Measurements from ENCODE around the gene ACAA1.
A peak's percentile ranks its signal among the peaks of the same experiment; 100 is the strongest.
"Not testable (repeated sequence)": the region's sequence is repeated elsewhere in the genome, so short reads cannot be mapped to it uniquely, and the experiment has no call there.

The ACAA1 gene

GRCh38 chr3:38134517-38135143 is 2.3 kb downstream of the ACAA1 start:
- not testable (repeated sequence) for DNase-seq (ENCODE audit: low read depth)

- DNase-seq (ENCODE audit: low read depth), result no peak
Observed at GRCh38 chr3:38133557-38134405, 3.1 kb downstream of the ACAA1 start.

GRCh38 chr3:38133209-38133556 is 3.7 kb downstream of the ACAA1 start:
- no peak for DNase-seq (ENCODE audit: low read depth)

GRCh38 chr3:38131621-38132369 is 5.1 kb downstream of the ACAA1 start:
- peak; percentile 35 for DNase-seq (ENCODE audit: low read depth)

GRCh38 chr3:38130631-38131065 is 6.3 kb downstream of the ACAA1 start:
- DNase-seq (ENCODE audit: low read depth), result no peak

- no peak for DNase-seq (ENCODE audit: low read depth)
Observed at GRCh38 chr3:38129058-38129457, 7.9 kb downstream of the ACAA1 start.

- no peak for DNase-seq (ENCODE audit: low read depth)
Observed at GRCh38 chr3:38128303-38128655, 8.6 kb downstream of the ACAA1 start.

GRCh38 chr3:38127611-38128302 is 9.2 kb downstream of the ACAA1 start:
- DNase-seq (ENCODE audit: low read depth), result no peak

- DNase-seq (ENCODE audit: low read depth), result no peak
Observed at GRCh38 chr3:38126121-38126892, 10.6 kb downstream of the ACAA1 start.

GRCh38 chr3:38125305-38126120 is 11.4 kb downstream of the ACAA1 start:
- DNase-seq (ENCODE audit: low read depth), result no peak

- DNase-seq (ENCODE audit: low read depth), result no peak
Observed at GRCh38 chr3:38124324-38125122, 12.4 kb downstream of the ACAA1 start.

GRCh38 chr3:38122712-38123290 is 14.1 kb downstream of the ACAA1 start:
- DNase-seq (ENCODE audit: low read depth), result no peak

- no peak for DNase-seq (ENCODE audit: low read depth)
Observed at GRCh38 chr3:38121832-38122461, 15.0 kb downstream of the ACAA1 start.

- DNase-seq (ENCODE audit: low read depth), result no peak
Observed at GRCh38 chr3:38121451-38121831, 15.5 kb downstream of the ACAA1 start.

- no peak for DNase-seq (ENCODE audit: low read depth)
Observed at GRCh38 chr3:38120693-38121450, 16.1 kb downstream of the ACAA1 start.

- no peak for DNase-seq (ENCODE audit: low read depth)
Observed at GRCh38 chr3:38119821-38120692, 16.9 kb downstream of the ACAA1 start.

GRCh38 chr3:38119248-38119544 is 17.7 kb downstream of the ACAA1 start:
- no peak for DNase-seq (ENCODE audit: low read depth)

Measured in amniotic epithelial cell (primary cell).